RWPE1 (cell line): ENCODE results near the gene ARL15.

Source experiments
- CTCF ChIA-PET: fragments of 350-600 bp; sonication (Branson Sonifier 250); formaldehyde crosslinking; extraction: SDS; loops from one replicate; lab custom pipeline; 2021; lab: Yijun Ruan, JAX
- POLR2A ChIA-PET: fragments of 400-600 bp; formaldehyde crosslinking; extraction: SDS; loops from one replicate; lab custom pipeline; 2020; ENCODE audit warnings: antibody characterized with exemption; ENCODE audit not compliant: low non-redundant PET; lab: Yijun Ruan, JAX
- DNase-seq: peaks from one replicate; pipeline ENCODE4 v3.0.0; 2012; ENCODE audit warnings: low spot score
- H3K27ac ChIP-seq: fragments of 450-650 bp; 2 replicates; pipeline ENCODE4 v1.5.1; 2017
- CTCF ChIP-seq: fragments of 450-650 bp; conservative IDR thresholded peaks from 2 replicates; pipeline ENCODE4 v1.5.1; 2017; ENCODE audit warnings: low read depth, mild to moderate bottlenecking

Gene ARL15

GRCh38 chr5:53915120-53915519 lies 395.3 kb downstream of the ARL15 start:
- ChIA-PET CTCF (interaction anchor here (1.0 kb wide), 1 partner anchor 47 kb away, joined by 4 read pairs; no protein-coding TSS in a partner anchor), POLR2A (no interaction called here)
- no peak for DNase-seq
- H3K27ac ChIP-seq = no peak overlapping the region
- no peak for TF ChIP-seq CTCF

GRCh38 chr5:53913941-53914340 lies 396.4 kb downstream of the ARL15 start:
- ChIA-PET CTCF (interaction anchor here (0.8 kb wide), 1 partner anchor 373 kb away, joined by 3 read pairs; no protein-coding TSS in a partner anchor), POLR2A (no interaction called here)
- DNase-seq = no peak
- H3K27ac ChIP-seq = no peak overlapping the region
- TF ChIP-seq CTCF = no peak

GRCh38 chr5:53908757-53909156 lies 401.6 kb downstream of the ARL15 start:
- DNase-seq = peak; percentile 23
- no peak for TF ChIP-seq CTCF
- POLR2A ChIA-PET = no interaction called here
- CTCF ChIA-PET = interaction anchor here (0.5 to 0.7 kb wide), 3 partner anchors 9 to 1186 kb away, joined by 3 to 4 read pairs (median 3); no protein-coding TSS in a partner anchor
- no peak overlapping the region for H3K27ac ChIP-seq

GRCh38 chr5:53907827-53908226 lies 402.5 kb downstream of the ARL15 start:
- ChIA-PET CTCF (no interaction called here), POLR2A (no interaction called here)
- DNase-seq = no peak
- no peak overlapping the region for H3K27ac ChIP-seq
- no peak for TF ChIP-seq CTCF

- no peak for TF ChIP-seq CTCF
- POLR2A ChIA-PET = no interaction called here
- no peak overlapping the region for H3K27ac ChIP-seq
- CTCF ChIA-PET = interaction anchor here (0.8 kb wide), 1 partner anchor 356 kb away, joined by 3 read pairs; no protein-coding TSS in a partner anchor
- DNase-seq = no peak
Observed at GRCh38 chr5:53906736-53907135, 403.6 kb downstream of the ARL15 start.

- CTCF ChIA-PET = no interaction called here
- no peak overlapping the region for H3K27ac ChIP-seq
- POLR2A ChIA-PET = no interaction called here
- no peak for DNase-seq
- TF ChIP-seq CTCF = no peak
Observed at GRCh38 chr5:53902296-53902907, 408.0 kb downstream of the ARL15 start.
